GM21576 (cell line): ENCODE data around the gene AGBL1.

Experiments
- ATAC-seq: cut with Tn5 transposase; IDR thresholded peaks from one replicate; pipeline ENCODE4 v1.9.1; 2021; ENCODE audit warnings: mild to moderate bottlenecking, moderate library complexity; ENCODE audit not compliant: unreplicated experiment

AGBL1 gene

DNA sequence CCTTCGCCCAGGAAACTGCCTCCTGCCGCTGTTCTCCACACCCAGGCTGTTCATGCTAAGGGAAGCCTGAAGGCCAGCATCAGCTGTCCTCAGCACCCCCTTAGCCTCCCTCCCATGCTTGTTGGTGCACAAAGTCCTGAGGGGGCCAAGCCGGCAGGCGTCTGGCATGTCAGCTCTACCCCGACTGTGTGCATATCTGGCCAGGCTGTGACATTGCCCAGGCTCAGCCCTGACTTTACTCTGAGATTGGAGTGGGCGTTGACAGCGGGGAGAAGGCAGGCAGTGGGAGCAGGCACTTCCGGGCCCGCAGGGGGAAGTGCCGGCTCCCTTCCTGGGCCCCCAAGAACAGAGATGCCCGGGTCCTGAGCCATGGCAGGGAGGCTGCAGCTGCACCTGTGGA lies 492.2 kb downstream of the AGBL1 start:
- ATAC-seq = no peak

DNA sequence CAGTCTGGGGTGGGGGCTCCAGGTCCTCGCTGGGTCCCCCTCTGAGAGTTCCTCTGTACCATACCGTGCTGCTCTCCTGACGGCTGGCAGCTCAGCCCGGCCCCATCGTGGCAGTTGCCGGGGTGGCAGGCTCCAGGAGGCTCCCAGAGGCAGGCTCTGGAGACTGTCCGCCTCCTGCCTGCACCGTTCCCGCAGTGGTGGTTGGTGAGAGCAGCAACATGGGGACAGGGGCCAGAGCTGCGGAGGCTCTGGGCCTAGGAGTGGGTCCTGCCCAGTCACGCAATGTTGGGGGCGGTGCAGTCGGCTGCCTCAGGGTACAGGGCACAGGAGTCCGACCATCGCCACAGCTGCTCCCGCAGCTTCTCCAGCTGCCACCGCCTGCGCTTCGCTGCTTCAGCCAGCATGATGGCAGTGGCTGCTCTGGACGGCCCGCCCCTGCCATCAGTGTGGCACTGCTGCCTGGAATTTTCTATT lies 492.7 kb downstream of the AGBL1 start:
- ATAC-seq = no peak

DNA sequence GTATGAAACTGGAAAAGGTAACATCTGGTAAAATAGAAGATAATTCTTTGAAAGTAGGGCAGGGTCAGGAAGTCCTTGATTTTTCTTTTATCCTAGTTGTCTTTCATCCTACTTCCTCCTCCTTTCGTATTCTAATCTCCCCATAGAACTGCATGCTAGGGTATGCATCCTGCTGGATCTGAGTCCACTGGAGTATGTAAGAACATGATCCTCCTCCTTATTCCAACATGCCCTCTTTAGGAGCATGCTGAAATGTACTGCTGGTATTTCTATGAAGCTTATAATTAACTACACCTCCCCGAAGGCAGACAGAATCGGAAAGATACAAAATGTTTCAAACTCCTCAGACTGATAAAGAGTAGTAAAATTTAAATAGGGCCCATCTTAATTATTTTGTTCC lies 493.8 kb downstream of the AGBL1 start:
- ATAC-seq = no peak

DNA sequence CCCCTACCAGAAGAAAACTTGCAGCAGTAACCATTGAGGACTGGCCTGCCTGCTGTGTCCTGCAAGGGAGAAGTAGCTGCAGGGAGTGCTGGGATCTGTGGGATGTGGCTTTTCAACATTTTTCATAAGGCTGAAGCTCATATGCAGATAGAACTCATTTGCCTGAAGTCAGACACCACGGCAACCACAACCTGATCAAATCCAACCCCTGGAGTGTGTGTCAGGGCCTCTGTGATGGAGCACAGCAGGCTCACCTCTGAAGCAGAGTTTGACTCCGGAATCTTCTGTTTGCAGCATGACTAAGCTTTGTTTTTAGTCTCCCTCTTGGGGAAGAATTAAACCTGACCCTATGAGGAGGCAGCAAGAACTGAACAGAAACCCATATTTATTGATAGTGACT lies 508.7 kb downstream of the AGBL1 start:
- no peak for ATAC-seq

DNA sequence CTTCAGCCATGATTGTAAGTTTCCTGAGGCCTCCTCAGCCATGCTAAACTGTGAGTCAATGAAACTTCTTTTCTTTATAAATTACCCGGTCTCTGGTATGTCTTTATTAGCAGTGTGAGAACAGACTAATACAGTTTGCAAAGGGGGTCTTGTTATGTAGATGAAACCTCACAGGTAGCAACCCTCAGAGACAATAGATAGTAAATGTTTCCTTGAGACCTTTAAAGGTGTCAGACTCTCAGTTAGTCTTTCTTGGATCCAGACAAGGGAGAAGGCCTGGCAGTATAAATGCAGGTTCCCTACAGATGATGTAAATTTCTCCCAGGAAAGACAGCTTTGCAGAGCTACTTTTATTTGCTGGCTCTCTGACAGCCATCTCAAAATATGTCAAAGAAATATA lies 510.8 kb downstream of the AGBL1 start:
- ATAC-seq = no peak

DNA sequence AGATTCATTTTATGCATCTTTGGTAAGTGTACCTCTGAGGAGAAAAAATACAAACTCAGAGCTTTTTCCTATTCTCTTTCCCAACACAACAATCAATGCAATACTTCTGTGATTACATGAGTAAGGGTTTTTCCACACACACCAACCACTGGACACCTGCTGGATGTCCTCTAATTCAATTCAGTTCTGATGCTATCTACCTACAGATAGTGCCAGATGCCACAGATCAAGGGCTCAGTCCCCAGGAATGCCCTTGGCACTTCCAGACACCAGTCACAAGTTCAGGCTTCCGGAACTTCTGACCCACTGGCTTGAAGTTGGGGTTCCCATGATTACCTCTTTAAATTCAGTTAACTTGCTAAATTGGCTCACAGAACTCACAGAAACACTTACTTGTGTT lies 511.5 kb downstream of the AGBL1 start:
- ATAC-seq = no peak

DNA sequence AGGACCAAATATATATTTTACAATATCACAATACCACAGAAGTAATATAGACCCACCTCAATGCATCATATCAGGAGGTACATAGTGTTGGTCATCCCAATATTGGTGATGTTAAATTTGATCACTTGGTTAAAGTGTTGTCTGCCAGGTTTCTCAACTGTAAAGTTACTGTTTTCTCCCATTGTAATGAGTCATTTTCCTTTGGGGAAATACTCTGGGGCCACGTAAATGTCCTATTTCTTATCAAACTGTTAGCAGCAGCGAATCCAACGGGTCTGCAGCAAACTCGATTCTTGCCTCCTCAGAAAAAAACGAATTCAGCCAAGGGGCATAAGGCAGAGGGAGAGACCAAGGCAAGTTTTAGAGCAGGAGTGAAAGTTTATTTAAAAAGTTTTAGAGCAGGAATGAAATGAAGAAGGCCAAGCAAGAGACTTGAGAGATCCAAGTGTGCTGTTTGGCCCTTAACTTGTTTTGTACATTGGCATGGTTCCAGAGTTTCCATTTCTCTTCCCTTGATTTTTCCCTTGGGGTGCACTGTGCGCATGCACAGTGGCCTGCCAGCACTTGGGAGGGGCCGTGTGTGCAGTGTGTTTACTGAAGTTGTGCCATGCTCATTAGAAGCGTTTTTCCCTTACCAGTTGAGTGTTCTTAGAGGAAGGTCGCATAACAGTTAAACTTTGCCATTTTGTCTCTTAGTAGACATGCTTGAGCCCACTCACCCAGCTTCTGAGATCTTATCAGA lies 512.5 kb downstream of the AGBL1 start:
- no peak for ATAC-seq

DNA sequence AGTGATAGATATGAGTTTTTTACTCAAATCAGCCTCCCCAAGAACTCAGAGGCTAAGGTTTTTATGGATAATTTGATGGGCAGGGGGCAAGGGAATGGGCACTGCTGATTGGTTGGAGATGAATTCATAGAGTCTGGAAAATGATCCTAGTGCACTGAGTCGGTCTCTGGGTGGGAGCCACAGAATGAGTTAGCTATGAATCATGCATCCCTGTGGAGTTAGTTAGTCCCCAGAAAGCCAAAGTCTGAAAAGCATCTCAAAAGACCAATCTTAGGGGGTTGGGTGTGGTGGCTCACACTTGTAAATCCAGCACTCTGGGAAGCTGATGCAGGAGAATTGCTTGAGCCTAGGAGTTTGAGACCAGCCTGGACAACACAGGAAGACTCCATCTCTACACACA lies 516.1 kb downstream of the AGBL1 start:
- ATAC-seq = no peak

DNA sequence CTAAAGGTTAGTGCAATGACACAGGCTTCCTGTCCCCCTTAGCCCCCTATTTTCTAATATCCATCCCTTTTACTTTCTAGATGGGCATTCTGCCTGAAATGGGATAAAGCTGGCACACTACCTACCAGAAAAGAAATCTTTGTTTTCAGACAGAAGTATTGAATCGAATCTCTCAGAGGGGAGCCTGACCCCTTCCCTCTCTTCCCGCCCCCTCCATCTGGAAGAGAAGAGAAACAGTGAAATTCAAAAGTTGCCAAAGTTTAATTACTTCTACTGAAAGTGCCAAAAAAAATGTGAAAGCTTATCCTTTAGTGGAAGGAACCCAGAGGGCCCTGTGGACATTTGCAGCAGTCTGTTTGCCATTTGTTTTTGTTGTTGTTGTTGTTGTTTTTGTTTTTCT lies 523.8 kb downstream of the AGBL1 start:
- ATAC-seq = no peak

DNA sequence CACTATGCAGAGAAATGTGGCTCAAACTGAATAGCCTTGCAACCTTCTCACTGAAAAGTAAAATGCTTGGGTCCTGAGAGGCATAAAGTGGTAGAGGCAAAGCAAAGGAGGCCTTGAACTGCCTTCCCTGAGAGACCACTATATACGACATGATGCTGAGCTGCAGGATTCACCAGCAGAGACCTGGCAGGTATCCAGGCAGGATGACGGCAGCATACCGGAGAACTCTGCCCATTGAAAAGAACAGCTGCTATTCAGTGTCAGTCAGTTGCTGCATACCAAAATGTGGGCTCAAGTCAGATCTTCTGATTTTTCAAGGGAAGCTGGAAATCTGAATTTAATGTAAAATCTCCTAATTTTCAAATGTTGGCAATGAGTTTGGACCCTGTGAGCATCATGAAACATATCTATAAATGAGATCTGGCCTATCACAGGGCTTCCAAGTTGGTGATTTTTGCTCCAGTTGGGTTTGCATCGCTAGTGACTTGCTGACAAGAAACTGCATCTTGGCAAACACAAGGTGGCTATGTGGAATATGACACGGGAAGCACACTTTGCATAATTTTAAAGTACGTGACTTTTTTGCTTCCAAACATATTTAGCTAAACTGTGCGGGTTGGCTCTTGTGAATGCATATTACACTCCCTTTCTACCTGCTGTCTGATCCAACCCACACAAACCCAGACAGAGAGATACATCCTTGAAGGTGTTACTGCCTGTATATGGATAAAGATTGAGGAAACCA lies 529.0 kb downstream of the AGBL1 start:
- no peak for ATAC-seq

DNA sequence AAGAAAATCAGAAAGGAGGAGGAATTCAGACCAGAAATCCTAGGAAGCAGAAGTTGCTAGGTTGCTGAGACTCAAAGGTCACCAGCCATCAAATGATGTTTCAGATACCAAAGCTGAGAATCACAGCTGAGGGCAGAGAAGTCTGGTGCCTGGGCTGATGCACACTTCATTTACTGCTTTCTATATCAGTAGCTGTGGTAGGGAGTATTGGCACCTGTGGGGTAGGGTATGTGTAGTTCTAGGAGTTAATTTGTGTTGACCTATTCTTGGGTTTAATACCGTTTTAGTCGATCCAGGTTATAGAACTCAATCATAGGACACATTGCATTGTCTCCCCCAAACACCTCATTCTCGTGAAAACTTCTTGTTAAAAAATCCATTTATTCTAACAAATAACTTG lies 529.6 kb downstream of the AGBL1 start:
- ATAC-seq = no peak

DNA sequence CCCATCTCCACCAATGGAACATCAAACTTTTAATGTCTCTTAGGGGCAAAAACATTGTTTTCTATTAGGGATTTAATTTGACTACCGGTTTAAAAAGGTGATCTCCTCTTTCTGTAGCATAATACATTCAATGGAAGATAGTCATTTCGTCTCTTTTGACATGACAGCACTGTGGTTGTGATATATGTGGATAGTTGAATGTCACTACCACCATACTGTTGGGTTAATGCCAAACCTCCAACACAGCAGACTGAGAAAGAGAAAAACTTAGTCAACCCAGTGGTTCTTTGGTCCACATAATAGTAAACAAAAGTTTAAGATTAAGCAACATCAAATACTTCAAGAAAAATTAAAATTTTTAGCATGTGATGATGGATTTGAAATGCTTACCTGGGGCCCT lies 530.4 kb downstream of the AGBL1 start:
- ATAC-seq = no peak

DNA sequence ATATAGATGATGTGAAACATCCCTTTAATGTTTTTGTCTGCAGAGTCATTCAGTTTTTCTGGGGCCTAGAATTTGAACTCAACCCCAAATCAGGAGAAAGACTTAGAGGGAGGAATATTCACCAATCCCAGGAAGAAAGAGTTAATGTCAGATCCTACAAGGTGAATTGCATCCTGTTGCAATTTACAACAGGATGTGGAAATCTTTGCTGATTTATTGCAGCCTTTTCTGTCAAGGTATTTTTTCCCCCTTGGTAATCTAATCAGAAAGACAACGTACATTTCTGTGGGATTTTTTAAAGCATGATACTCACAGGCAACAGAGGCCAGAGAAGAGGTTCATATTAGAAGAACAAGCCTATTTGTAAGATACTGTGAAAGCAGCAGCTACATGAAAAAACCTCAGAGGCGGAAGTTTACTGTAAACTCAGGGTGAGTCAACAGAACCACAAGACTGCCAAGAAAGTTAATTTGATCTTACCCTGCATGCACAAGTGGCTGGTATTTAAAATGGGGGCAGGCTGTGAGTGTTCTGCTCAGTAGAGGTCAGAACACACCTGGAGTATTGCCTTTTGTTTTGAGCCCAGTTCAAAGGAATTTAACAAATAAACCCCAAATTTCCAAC lies 531.9 kb downstream of the AGBL1 start:
- no peak for ATAC-seq

DNA sequence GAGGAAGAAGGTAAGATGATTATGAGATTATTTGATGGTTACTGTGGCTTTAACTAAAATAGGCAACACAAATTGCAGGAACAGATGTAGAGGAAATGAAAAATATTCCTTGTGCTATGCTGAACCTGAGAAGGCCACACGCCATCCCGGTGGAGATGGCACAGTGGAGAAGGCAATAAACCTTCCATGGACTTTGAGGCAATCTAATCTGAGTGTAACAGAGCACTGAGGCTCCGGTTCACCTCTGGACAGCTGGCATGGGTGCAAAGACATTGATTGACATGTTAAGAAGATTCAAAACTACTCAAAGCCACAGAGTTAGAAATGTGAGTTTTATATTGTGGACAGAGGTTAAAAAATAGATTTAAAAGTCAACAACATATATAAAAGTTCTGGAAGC lies 535.7 kb downstream of the AGBL1 start:
- ATAC-seq = no peak

DNA sequence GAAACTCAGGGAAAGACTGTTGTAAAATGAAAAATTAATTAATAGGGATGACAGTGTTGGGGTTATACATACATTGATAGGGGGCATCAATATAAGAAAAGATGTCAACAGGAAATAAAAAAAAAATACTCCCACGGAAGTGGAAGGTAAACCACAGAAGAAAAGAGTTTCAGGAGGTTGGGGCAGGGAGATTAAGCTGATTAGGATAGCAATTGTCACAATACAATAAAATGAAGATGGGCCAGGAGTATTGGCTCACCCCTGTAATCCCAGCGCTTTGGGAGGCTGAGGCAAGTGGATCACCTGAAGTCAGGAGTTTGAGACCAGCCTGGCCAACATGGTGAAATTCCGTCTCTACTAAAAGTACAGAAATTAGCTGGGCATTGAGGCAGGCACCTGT lies 536.1 kb downstream of the AGBL1 start:
- no peak for ATAC-seq

DNA sequence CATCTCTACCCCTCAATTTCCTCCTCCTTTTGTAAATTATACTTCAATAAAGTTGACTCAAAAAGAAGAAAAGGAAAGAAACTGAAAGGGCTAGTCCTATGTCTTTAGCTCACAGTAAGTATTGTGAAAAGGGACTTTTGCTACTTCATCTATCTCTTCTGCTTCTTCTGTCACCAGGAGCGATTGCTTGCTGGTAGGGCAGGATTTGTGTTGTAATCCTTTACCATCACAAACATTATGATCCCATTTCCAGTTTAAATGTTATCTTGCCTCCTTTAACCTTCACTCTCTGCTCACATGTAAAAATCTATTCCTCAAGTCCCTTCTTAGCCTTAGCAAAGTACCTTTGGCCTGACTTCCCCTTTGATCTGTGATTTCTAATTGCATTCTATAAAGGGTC lies 537.1 kb downstream of the AGBL1 start:
- no peak for ATAC-seq

DNA sequence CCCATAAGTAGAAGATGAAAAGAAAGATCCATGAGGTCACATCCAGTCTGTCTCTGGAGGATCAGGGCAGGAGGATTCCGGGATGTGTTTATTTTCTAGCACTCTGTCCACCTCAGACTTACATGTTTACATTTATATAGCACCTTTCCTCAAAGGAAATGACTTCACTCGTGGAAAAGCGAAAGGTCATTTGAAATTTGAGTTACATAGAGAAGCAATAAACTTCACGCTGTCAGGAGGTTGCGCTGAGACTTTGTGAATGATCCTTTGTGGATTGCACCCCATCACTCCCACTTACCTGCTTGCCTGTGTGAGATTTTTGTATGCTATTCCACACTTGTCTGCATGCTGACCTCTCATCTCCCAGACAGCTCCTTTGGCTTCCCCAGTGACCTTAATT lies 540.5 kb downstream of the AGBL1 start:
- no peak for ATAC-seq

DNA sequence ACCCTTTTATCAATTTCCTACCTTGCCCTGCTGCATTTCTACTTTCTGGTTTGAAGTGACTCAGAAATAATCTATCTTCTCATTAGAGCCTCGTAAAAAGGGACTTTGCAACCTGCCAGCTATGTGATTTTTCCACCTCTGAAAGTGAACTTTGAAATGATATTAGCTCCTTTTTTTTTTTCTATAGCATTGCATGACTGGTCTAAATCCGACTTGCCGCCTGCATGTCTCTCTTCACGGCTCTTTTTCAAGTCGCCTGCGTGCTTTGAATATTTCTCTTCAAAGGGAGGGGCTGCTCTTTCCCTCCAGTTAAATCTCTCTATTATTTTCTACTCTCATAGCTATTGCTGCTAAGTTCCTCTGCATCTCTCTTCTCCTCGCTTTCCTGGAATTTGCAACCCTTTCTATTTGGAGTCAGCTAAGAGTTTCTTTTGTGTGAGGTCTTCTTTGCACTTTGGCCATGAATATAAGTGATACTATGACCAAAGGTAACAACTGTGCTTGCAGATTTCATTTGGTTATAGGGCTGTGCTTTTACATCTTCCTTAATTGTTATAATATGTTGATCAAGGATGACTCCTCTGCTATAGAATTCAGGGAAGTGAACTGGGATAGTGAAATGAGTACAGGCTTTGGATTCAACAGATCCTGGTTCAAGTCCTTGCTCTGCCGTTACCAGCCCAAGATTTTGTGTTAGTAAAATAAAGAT lies 541.1 kb downstream of the AGBL1 start:
- no peak for ATAC-seq

DNA sequence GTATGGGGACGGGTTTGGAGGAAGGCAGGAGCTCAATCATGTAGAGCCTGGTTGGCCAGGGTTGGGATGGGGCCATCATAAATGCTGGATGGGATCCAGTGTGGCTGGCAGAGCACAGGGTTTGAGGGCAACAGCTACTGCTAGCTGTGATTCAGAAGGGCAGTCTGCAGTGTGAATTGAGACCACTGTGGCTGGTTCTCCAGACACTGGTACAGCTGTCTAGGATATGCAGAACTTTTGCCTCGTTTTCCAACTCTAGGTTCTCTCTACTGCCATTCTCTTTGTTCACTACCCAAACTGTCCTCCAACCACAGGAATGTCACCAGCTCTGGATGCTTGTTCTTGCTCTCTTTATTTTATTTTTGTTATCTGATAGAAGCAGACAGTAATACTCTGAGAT lies 543.6 kb downstream of the AGBL1 start:
- ATAC-seq = no peak

DNA sequence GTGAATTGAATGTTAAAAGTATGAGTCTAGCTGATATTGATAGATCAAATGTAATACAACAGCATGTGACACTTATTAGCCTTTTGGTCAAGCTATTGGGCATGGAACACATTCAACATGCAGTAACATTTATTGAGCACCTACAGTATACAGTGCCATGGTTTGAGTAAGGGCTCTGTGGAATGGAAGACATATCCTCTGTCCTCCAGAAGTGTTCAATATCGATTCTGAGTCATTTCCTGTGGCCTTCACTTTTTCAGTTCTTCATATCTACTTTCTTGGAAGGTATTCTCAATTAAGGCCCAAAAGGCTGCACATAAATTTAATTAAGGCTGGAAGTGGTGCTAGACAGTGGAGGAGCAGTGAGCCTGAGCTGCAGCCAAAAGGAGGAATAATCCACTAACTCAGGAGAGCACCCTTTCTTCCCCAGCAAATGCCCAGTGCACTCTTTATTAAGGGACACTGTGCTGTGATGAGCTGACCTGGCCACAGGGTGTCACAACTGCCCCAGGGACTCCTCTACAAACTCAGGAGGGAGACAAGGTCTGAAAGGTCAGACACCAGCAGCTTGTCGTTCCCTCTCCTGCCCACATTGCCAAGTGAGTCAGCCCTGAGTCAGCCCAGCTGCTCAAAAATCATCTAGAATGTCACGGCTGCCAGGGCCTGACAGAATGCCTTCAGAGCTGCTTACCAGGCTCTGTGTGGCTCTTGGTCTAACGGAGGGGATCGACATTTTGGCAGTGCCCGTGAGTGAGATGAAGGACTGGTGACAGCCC lies 544.8 kb downstream of the AGBL1 start:
- no peak for ATAC-seq
